PC-9 (cell line): ENCODE measurements around the gene PPA1. TPM values are rescaled to one million over a fixed set of nuclear protein-coding genes. Genes with fewer than 3 reads are reported as not detected.

Experiments
- BruUV-seq: library from RNA; stranded (reverse); fragments of 400-500 nt; replicated peaks from 2 replicates; lab custom pipeline; 2021; lab: Mats Ljungman, UMichigan
- CTCF ChIA-PET: fragments of 300-600 bp; sonication (Branson Sonifier 250); formaldehyde crosslinking; loops from one replicate; lab custom pipeline; 2022; ENCODE audit warnings: antibody characterized with exemption; lab: Charles Lee
- POLR2A ChIA-PET: fragments of 300-600 bp; sonication (Branson Sonifier 250); formaldehyde crosslinking; loops from one replicate; lab custom pipeline; 2022; ENCODE audit warnings: antibody characterized with exemption; ENCODE audit not compliant: unreplicated experiment; lab: Charles Lee
- DNase-seq, 2 experiments: peaks; one replicate each; pipeline versions ENCODE4 v3.0.0 to v3.0.0-alpha.2; 2015 to 2022; ENCODE audit warnings: mixed read lengths in 1 of 2
- H2AFZ ChIP-seq: fragments of 200-600 bp; sonication (generic); 2 replicates; pipeline ENCODE4 v1.8.1; 2017; ENCODE audit warnings: antibody characterized with exemption
- H3F3A ChIP-seq: fragments of 200-600 bp; sonication (generic); 2 replicates; pipeline ENCODE4 v1.8.1; 2017; ENCODE audit warnings: antibody characterized with exemption, mild to moderate bottlenecking, low read depth; ENCODE audit not compliant: insufficient read depth
- H3K27ac ChIP-seq: fragments of 200-600 bp; sonication (generic); 2 replicates; pipeline ENCODE4 v1.6.1; 2016; ENCODE audit warnings: mixed run types
- H3K27me3 ChIP-seq: fragments of 200-600 bp; sonication (generic); 2 replicates; pipeline ENCODE4 v1.6.1; 2016; ENCODE audit warnings: low read depth, mixed run types; ENCODE audit not compliant: insufficient read depth
- H3K36me3 ChIP-seq: fragments of 200-600 bp; sonication (generic); 2 replicates; pipeline ENCODE4 v1.6.1; 2016; ENCODE audit warnings: low read depth, mixed run types
- H3K4me1 ChIP-seq: fragments of 200-600 bp; sonication (generic); replicated peaks from 2 replicates; pipeline ENCODE4 v1.6.1; 2016; ENCODE audit warnings: mixed run types; ENCODE audit not compliant: insufficient read depth
- H3K4me2 ChIP-seq: fragments of 200-600 bp; sonication (generic); 2 replicates; pipeline ENCODE4 v1.6.1; 2017; ENCODE audit warnings: mixed run types
- H3K4me3 ChIP-seq: fragments of 200-600 bp; sonication (generic); 2 replicates; pipeline ENCODE4 v1.6.1; 2016; ENCODE audit warnings: mixed run types
- H3K79me2 ChIP-seq: fragments of 200-600 bp; sonication (generic); 2 replicates; pipeline ENCODE4 v1.6.1; 2017; ENCODE audit warnings: low read depth, mixed run types
- H3K9me2 ChIP-seq: fragments of 200-600 bp; sonication (generic); 2 replicates; pipeline ENCODE4 v1.8.1; 2017; ENCODE audit warnings: mild to moderate bottlenecking; ENCODE audit not compliant: insufficient read depth
- H3K9me3 ChIP-seq: fragments of 200-600 bp; sonication (generic); 2 replicates; pipeline ENCODE4 v1.8.1; 2016; ENCODE audit warnings: low read depth; ENCODE audit not compliant: insufficient read depth
- H4K20me1 ChIP-seq: fragments of 200-600 bp; sonication (generic); 2 replicates; pipeline ENCODE4 v1.8.1; 2017; ENCODE audit not compliant: insufficient read depth
- CTCF ChIP-seq: fragments of 200-600 bp; sonication (generic); conservative IDR thresholded peaks from 2 replicates; pipeline ENCODE4 v1.6.1; 2017; ENCODE audit warnings: mixed run types, antibody characterized with exemption, mild to moderate bottlenecking, moderate library complexity
- EZH2 ChIP-seq: fragments of 200-600 bp; sonication (generic); IDR thresholded peaks from 2 replicates; pipeline ENCODE4 v1.8.0; 2017; ENCODE audit warnings: antibody characterized with exemption, low read depth
- intact Hi-C: fragments of 100-400 bp; cut with micrococcal nuclease; formaldehyde crosslinking; loops from one replicate; pipeline ENCODE4 v1.10.0; 2022; ENCODE audit not compliant: unreplicated experiment
- total RNA-seq: library from RNA; stranded (reverse); gene quantifications from 2 replicates; pipeline ENCODE4 v1.2.3, GENCODE V29; 2021

The PPA1 gene
- total RNA-seq, 1 experiment from 2014 or later: 236 TPM

GRCh38 chr10:70232155-70232858 is 922 bp downstream of the PPA1 start:
- BruUV-seq: TSS peak; percentile 57
- no peaks in the 10 kb centered on the region for H3K9me2 ChIP-seq
- POLR2A ChIA-PET: interaction anchor here (0.6 to 0.7 kb wide), 3 partner anchors 40 to 97 kb away, joined by 3 to 8 read pairs (median 4); no protein-coding TSS in a partner anchor
- H4K20me1 ChIP-seq: peaks cover 10% of the 10 kb centered on the region
- peak overlapping the region; percentile 79 for H3K4me3 ChIP-seq
- CTCF ChIA-PET: interaction anchor here (0.7 to 2.0 kb wide), 4 partner anchors 11 to 132 kb away, joined by 3 to 13 read pairs (median 6); no protein-coding TSS in a partner anchor
- peaks cover 62% of the 10 kb centered on the region for H3K4me1 ChIP-seq
- no peaks in the 10 kb centered on the region for H3K9me3 ChIP-seq
- peaks cover 25% of the 10 kb centered on the region for H3F3A ChIP-seq
- H3K4me2 ChIP-seq: peak overlapping the region; percentile 91
- H3K36me3 ChIP-seq: peaks cover 19% of the 10 kb centered on the region
- TF ChIP-seq CTCF: no peak
- no peak for TF ChIP-seq EZH2
- H3K79me2 ChIP-seq: peaks cover 59% of the 10 kb centered on the region
- DNase-seq: peak; percentile 62 to 76
- no peaks in the 10 kb centered on the region for H3K27me3 ChIP-seq
- H3K27ac ChIP-seq: peak overlapping the region; percentile 77
- intact Hi-C loops: loop anchor here (2.0 kb wide), 1 partner anchor 24 kb away; no protein-coding TSS in a partner anchor
- peak overlapping the region; percentile 80 for H2AFZ ChIP-seq

GRCh38 chr10:70228491-70228890 is 4.7 kb downstream of the PPA1 start:
- ChIA-PET CTCF (interaction anchor here (1.2 kb wide), 1 partner anchor 136 kb away, joined by 6 read pairs; no protein-coding TSS in a partner anchor), POLR2A (no interaction called here)
- Histone ChIP-seq H3K4me3 (no peak overlapping the region), H3K27me3 (no peaks in the 10 kb centered on the region), H3K4me1 (peaks cover 61% of the 10 kb centered on the region), H2AFZ (no peak overlapping the region), H3K9me3 (no peaks in the 10 kb centered on the region), H3K79me2 (peaks cover 94% of the 10 kb centered on the region), H3K9me2 (no peaks in the 10 kb centered on the region), H3K4me2 (peak overlapping the region; percentile 41), H4K20me1 (peaks cover 10% of the 10 kb centered on the region), H3F3A (peaks cover 61% of the 10 kb centered on the region), H3K27ac (peak overlapping the region; percentile 14), H3K36me3 (peaks cover 19% of the 10 kb centered on the region)
- TF ChIP-seq EZH2 (no peak), CTCF (no peak)
- intact Hi-C loops: loop anchor here (10.0 kb wide), 2 partner anchors 306 to 656 kb away; partner anchors contain the start of gene PCBD1
- DNase-seq: no peak
- no TSS peak for BruUV-seq

GRCh38 chr10:70227548-70228320 is 5.5 kb downstream of the PPA1 start:
- POLR2A ChIA-PET: interaction anchor here (0.6 kb wide), 2 partner anchors 25 to 81 kb away, joined by 3 to 9 read pairs; partner anchors contain the start of gene TYSND1

More at GRCh38 chr10:70227548-70228320, 5.5 kb downstream of the PPA1 start:
- CTCF ChIA-PET: interaction anchor here (0.6 to 1.2 kb wide), 4 partner anchors 17 to 136 kb away, joined by 3 to 13 read pairs (median 8); no protein-coding TSS in a partner anchor
- H4K20me1 ChIP-seq: peaks cover 10% of the 10 kb centered on the region
- intact Hi-C loops: loop anchor here (10.0 kb wide), 2 partner anchors 307 to 657 kb away; partner anchors contain the start of gene PCBD1
- DNase-seq: peak in 1 of 2 experiments; percentile 13
- peaks cover 68% of the 10 kb centered on the region for H3K4me1 ChIP-seq
- H3K9me2 ChIP-seq: no peaks in the 10 kb centered on the region
- BruUV-seq: no TSS peak
- peaks cover 68% of the 10 kb centered on the region for H3F3A ChIP-seq
- no peak overlapping the region for H2AFZ ChIP-seq
- peak overlapping the region; percentile 14 for H3K27ac ChIP-seq
- peaks cover 89% of the 10 kb centered on the region for H3K79me2 ChIP-seq
- no peak for TF ChIP-seq EZH2
- no peak for TF ChIP-seq CTCF
- peak overlapping the region; percentile 41; the same call in 1 of the 2 replicates for H3K4me2 ChIP-seq
- no peaks in the 10 kb centered on the region for H3K27me3 ChIP-seq
- no peaks in the 10 kb centered on the region for H3K9me3 ChIP-seq
- no peak overlapping the region for H3K4me3 ChIP-seq
- H3K36me3 ChIP-seq: peaks cover 19% of the 10 kb centered on the region
